Activated CD4-positive, alpha-beta T cell treated with anti-CD3 and anti-CD28 coated beads, Interleukin-2, amount 10 ng/mL, durations not matched to agents 7 days and 5 days (primary cell): ENCODE measurements around the gene TAF4. TPM values are rescaled to one million over a fixed set of nuclear protein-coding genes. Genes with fewer than 3 reads are reported as not detected.
A peak's percentile ranks its signal among the peaks of the same experiment; 100 is the strongest.
"Not testable (repeated sequence)": the region's sequence is repeated elsewhere in the genome, so short reads cannot be mapped to it uniquely, and the experiment has no call there.

Experiments
- CTCF ChIA-PET: fragments of 350-600 bp; sonication (Branson Sonifier 250); formaldehyde crosslinking; loops from one replicate; lab custom pipeline; 2021; ENCODE audit warnings: antibody characterized with exemption; lab: Charles Lee
- POLR2A ChIA-PET: fragments of 350-600 bp; sonication (Branson Sonifier 250); formaldehyde crosslinking; loops from one replicate; lab custom pipeline; 2021; ENCODE audit warnings: antibody characterized with exemption; lab: Charles Lee
- DNase-seq: peaks from one replicate; pipeline ENCODE4 v3.0.0-alpha.2; 2020
- H3K27ac Mint-ChIP-seq: one replicate; pipeline ENCODE4 v1.8.0; 2021; ENCODE audit warnings: mild to moderate bottlenecking, moderate library complexity, mixed read lengths
- H3K27me3 Mint-ChIP-seq: one replicate; pipeline ENCODE4 v1.8.0; 2021; ENCODE audit warnings: mixed read lengths
- H3K36me3 Mint-ChIP-seq: one replicate; pipeline ENCODE4 v1.8.0; 2021; ENCODE audit warnings: low read depth, mixed read lengths
- H3K4me1 Mint-ChIP-seq: one replicate; pipeline ENCODE4 v1.8.0; 2021; ENCODE audit warnings: mixed read lengths
- H3K4me3 Mint-ChIP-seq: one replicate; pipeline ENCODE4 v1.8.0; 2021; ENCODE audit warnings: mild to moderate bottlenecking, moderate library complexity, mixed read lengths
- H3K9me3 Mint-ChIP-seq: one replicate; pipeline ENCODE4 v1.8.0; 2021; ENCODE audit warnings: mixed read lengths
- total RNA-seq, 2 experiments: library from RNA; stranded (reverse); gene quantifications; one replicate each; pipeline ENCODE4 v1.2.3, GENCODE V29; 2021

The TAF4 gene
- total RNA-seq, 2 experiments from 2014 or later, result 24.2 to 32.0 TPM

DNA sequence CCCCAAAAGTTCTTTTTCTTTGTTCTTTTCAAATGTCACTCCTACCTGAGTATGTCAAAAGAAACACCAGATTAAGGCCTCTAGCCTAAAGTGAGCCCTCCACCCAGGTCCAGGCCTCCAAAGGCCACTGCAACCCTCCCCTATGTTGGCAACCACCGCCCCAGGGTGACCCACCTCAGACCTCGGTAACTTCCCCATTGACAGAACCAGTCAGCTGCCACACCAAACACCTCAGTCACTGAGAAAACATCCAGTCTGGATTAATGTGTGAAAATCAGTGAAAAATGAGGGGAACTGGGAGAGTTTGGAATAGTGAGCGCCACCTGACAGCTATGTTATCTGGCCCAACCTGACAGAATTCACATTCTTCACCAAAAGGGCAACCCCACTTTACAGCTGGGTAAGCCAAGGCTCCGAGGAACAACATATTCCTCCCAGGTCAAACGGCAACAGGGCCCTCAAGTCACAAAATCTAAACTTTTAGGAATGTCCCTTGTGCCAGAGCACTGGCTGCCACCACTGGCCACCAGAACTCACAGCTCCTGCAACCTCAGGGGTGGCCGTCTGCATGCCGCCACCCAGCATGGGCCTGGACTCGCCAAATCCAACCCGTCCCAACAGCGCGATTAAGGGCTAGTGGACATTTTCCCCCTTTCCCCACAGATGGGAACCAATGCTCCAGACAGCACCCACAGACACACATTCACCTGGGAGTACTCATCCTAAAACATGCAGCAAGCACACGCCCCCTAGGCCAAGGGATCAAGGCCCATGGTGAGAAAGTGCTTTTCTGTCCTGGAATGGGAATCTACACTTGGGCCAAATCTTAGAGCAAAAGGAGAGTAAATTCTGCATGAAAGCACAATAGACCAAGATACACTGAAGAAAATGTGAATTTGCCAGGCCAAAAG is 4.8 kb downstream of the TAF4 start:
- CTCF ChIA-PET, result interaction anchor here (1.0 to 1.7 kb wide), 2 partner anchors 28 to 29 kb away, joined by 3 read pairs; no protein-coding TSS in a partner anchor
- no peak overlapping the region for H3K27ac Mint-ChIP-seq
- H3K36me3 Mint-ChIP-seq, result peaks cover 13% of the 10 kb centered on the region
- DNase-seq, result no peak
- H3K27me3 Mint-ChIP-seq, result no peaks in the 10 kb centered on the region
- no peaks in the 10 kb centered on the region for H3K9me3 Mint-ChIP-seq
- POLR2A ChIA-PET, result interaction anchor here (0.6 kb wide), 1 partner anchor 77 kb away, joined by 3 read pairs; no protein-coding TSS in a partner anchor
- H3K4me3 Mint-ChIP-seq, result no peak overlapping the region
- H3K4me1 Mint-ChIP-seq, result peaks cover 49% of the 10 kb centered on the region

DNA sequence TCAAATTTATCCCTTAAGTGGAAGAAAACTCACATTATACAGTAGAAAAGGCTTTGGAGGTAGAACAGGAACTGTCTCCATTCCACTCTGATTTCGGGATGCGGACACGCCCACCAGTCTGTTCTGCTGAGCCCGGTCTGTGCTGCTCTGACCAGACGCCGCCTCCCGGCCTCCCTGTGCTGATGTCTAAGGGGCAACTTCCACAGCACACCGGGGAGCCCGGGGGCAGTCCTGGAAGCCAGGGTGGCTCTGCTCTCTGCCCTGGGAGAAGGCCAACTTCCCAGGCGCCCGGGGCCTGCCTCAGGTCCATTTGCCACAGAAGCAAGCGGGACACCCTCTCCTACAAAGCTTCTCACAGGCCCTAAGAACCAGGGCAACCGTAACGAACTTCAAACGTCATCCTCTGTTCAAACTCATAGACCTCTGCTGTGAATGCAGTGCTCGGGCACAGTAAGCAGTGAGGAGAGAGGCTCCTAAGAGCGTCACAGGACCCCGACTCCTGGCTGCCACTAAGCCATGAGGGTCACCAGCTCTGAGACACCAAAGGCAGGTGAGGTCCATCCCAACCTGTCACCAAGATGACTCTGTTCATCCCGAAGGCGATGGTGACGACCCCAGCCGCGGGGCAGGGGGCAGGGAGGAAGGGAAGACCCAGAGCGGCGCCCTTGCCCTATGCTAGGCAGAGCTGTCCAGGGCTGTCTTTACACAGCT is 5.6 kb downstream of the TAF4 start:
- ChIA-PET CTCF (interaction anchor here (1.0 to 1.7 kb wide), 2 partner anchors 27 to 28 kb away, joined by 3 read pairs; no protein-coding TSS in a partner anchor), POLR2A (no interaction called here)
- H3K4me1 Mint-ChIP-seq, result peaks cover 48% of the 10 kb centered on the region
- no peak overlapping the region for H3K27ac Mint-ChIP-seq
- H3K4me3 Mint-ChIP-seq, result no peak overlapping the region
- no peaks in the 10 kb centered on the region for H3K9me3 Mint-ChIP-seq
- no peak for DNase-seq
- no peaks in the 10 kb centered on the region for H3K27me3 Mint-ChIP-seq
- peaks cover 16% of the 10 kb centered on the region for H3K36me3 Mint-ChIP-seq

- peaks cover 49% of the 10 kb centered on the region for H3K4me1 Mint-ChIP-seq
- H3K4me3 Mint-ChIP-seq, result no peak overlapping the region
These were observed 6.3 kb downstream of the TAF4 start for GRCh38 chr20:62059401-62059800.

GRCh38 chr20:62058941-62059340 is 6.7 kb downstream of the TAF4 start:
- DNase-seq, result no peak
- H3K4me3 Mint-ChIP-seq, result no peak overlapping the region
- no peaks in the 10 kb centered on the region for H3K27me3 Mint-ChIP-seq
- POLR2A ChIA-PET, result no interaction called here
- H3K4me1 Mint-ChIP-seq, result peaks cover 47% of the 10 kb centered on the region
- peaks cover 14% of the 10 kb centered on the region for H3K36me3 Mint-ChIP-seq
- CTCF ChIA-PET, result no interaction called here
- peak overlapping the region; percentile 36 for H3K27ac Mint-ChIP-seq
- H3K9me3 Mint-ChIP-seq, result no peaks in the 10 kb centered on the region

More at GRCh38 chr20:62059401-62059800, 6.3 kb downstream of the TAF4 start:
- H3K27ac Mint-ChIP-seq, result peak overlapping the region; percentile 36
- H3K9me3 Mint-ChIP-seq, result no peaks in the 10 kb centered on the region
- H3K36me3 Mint-ChIP-seq, result peaks cover 16% of the 10 kb centered on the region
- ChIA-PET CTCF (no interaction called here), POLR2A (no interaction called here)
- no peak for DNase-seq
- H3K27me3 Mint-ChIP-seq, result no peaks in the 10 kb centered on the region

GRCh38 chr20:62056975-62057374 is 8.7 kb downstream of the TAF4 start:
- no peaks in the 10 kb centered on the region for H3K27me3 Mint-ChIP-seq
- POLR2A ChIA-PET, result no interaction called here

GRCh38 chr20:62056377-62056776 is 9.3 kb downstream of the TAF4 start:
- H3K36me3 Mint-ChIP-seq, result peaks cover 3% of the 10 kb centered on the region
- DNase-seq, result no peak
- no peaks in the 10 kb centered on the region for H3K9me3 Mint-ChIP-seq
- CTCF ChIA-PET, result no interaction called here
- H3K27me3 Mint-ChIP-seq, result no peaks in the 10 kb centered on the region
- no peak overlapping the region for H3K4me3 Mint-ChIP-seq
- POLR2A ChIA-PET, result no interaction called here
- no peak overlapping the region for H3K27ac Mint-ChIP-seq
- H3K4me1 Mint-ChIP-seq, result peaks cover 32% of the 10 kb centered on the region

More at GRCh38 chr20:62056975-62057374, 8.7 kb downstream of the TAF4 start:
- H3K27ac Mint-ChIP-seq, result no peak overlapping the region
- H3K36me3 Mint-ChIP-seq, result peaks cover 3% of the 10 kb centered on the region
- CTCF ChIA-PET, result no interaction called here
- no peak overlapping the region for H3K4me3 Mint-ChIP-seq
- H3K4me1 Mint-ChIP-seq, result peaks cover 36% of the 10 kb centered on the region
- H3K9me3 Mint-ChIP-seq, result no peaks in the 10 kb centered on the region
- DNase-seq, result no peak

GRCh38 chr20:62055862-62056115 is 9.9 kb downstream of the TAF4 start:
- H3K27ac Mint-ChIP-seq, DNase-seq, H3K27me3 Mint-ChIP-seq, CTCF ChIA-PET, H3K4me3 Mint-ChIP-seq, H3K9me3 Mint-ChIP-seq, H3K36me3 Mint-ChIP-seq, POLR2A ChIA-PET: not testable (repeated sequence)
- H3K4me1 Mint-ChIP-seq, result peaks cover 33% of the 10 kb centered on the region

- ChIA-PET POLR2A (no interaction called here), CTCF (interaction anchor here (0.6 kb wide), 1 partner anchor 70 kb away, joined by 3 read pairs; no protein-coding TSS in a partner anchor)
- peaks cover 3% of the 10 kb centered on the region for H3K36me3 Mint-ChIP-seq
- no peaks in the 10 kb centered on the region for H3K9me3 Mint-ChIP-seq
- no peak for DNase-seq
- H3K4me1 Mint-ChIP-seq, result peaks cover 34% of the 10 kb centered on the region
- peak overlapping the region; percentile 5 for H3K27ac Mint-ChIP-seq
- H3K27me3 Mint-ChIP-seq, result no peaks in the 10 kb centered on the region
- H3K4me3 Mint-ChIP-seq, result no peak overlapping the region
These were observed 10.4 kb downstream of the TAF4 start for GRCh38 chr20:62055106-62055861.

- CTCF ChIA-PET, result interaction anchor here (0.6 kb wide), 1 partner anchor 70 kb away, joined by 3 read pairs; no protein-coding TSS in a partner anchor
- H3K27me3 Mint-ChIP-seq, result no peaks in the 10 kb centered on the region
- DNase-seq, result no peak
- POLR2A ChIA-PET, result no interaction called here
- no peaks in the 10 kb centered on the region for H3K9me3 Mint-ChIP-seq
- H3K36me3 Mint-ChIP-seq, result peaks cover 3% of the 10 kb centered on the region
- H3K4me3 Mint-ChIP-seq, result no peak overlapping the region
- H3K4me1 Mint-ChIP-seq, result peaks cover 32% of the 10 kb centered on the region
- H3K27ac Mint-ChIP-seq, result no peak overlapping the region
These were observed 11.2 kb downstream of the TAF4 start for GRCh38 chr20:62054451-62054953.

DNA sequence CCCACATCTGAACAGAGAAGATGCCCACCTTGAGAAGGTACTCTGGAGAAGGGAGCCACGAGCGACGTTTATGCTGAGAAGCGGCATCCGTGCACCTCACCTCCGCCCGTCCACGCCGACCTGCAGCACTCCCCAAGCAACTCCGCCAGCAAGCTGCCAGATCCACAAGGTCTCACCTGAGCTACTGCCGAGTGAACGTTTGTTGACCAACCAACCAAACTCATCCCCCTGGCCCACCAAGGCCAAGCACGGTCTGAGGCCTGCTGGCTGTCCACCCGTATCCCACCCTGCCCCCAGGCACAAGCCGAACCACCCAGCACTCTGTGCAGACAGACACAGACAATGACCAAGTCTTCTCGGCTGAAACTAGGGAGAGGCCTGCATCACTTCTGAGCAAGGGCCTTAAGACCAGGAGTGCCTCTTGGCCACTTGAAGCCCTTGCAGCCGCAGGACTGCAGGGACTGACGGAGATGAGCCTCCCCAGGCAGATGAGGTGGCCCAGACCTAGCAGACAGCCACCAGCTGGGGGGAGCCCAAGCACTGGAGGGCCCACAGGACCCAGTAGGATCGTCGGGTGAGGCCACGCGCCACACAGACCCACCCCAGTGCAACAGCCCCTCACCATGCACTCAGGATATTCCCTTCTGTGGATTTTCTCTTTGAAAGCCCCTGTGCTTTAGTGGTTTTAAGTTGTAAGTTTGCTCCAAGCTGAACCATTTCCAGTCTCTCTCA is 12.1 kb downstream of the TAF4 start:
- H3K27me3 Mint-ChIP-seq, result no peaks in the 10 kb centered on the region
- DNase-seq, result no peak
- CTCF ChIA-PET, result interaction anchor here (1.0 kb wide), 1 partner anchor 597 kb away, joined by 3 read pairs; no protein-coding TSS in a partner anchor
- no peaks in the 10 kb centered on the region for H3K9me3 Mint-ChIP-seq
- H3K27ac Mint-ChIP-seq, result no peak overlapping the region
- peaks cover 3% of the 10 kb centered on the region for H3K36me3 Mint-ChIP-seq
- POLR2A ChIA-PET, result no interaction called here
- peaks cover 26% of the 10 kb centered on the region for H3K4me1 Mint-ChIP-seq
- no peak overlapping the region for H3K4me3 Mint-ChIP-seq

DNA sequence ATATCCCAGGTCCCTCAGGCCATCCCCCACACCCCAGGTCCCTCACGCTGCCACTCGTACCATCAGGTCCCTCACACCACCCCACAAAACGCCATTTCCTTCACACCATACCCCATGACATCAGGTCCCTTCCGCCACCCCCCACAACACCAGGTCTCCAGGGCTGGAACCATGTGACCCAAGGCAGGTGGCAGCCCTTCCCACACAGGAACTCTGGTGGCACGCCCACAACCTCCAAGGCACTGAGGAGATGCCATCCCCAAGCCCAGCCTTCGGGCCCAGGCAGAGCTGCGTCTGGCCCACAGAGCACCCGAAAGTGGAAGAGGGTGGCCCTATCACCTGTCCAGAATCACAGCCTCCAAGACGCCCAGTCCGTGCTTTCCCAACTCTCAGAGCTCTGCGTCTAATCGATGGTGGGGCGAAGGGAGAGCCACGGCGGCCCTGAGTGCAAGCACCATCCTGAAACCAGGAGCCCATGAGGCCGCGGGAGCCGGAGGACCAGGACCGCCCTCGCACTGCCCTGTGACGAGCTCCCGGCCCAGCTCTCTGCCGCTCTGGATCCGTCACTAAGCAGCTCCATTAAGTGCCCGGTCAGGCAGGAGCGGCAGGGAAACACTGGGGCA is 12.7 kb downstream of the TAF4 start:
- Mint-ChIP-seq H3K4me1 (peaks cover 26% of the 10 kb centered on the region), H3K27me3 (no peaks in the 10 kb centered on the region), H3K9me3 (no peaks in the 10 kb centered on the region), H3K4me3 (no peak overlapping the region), H3K36me3 (peaks cover 3% of the 10 kb centered on the region), H3K27ac (no peak overlapping the region)
- POLR2A ChIA-PET, result no interaction called here
- DNase-seq, result no peak
- CTCF ChIA-PET, result interaction anchor here (1.0 to 1.3 kb wide), 2 partner anchors 10 to 597 kb away, joined by 3 read pairs; no protein-coding TSS in a partner anchor
